GM12892 (cell line): Measurements from ENCODE around the gene PDS5B.

ENCODE experiments used
- POLR2A ChIP-seq: IDR thresholded peaks from 2 replicates; pipeline ENCODE4 v1.6.1; 2011; ENCODE audit warnings: low read depth, low read length, control low read depth
- POLR2AphosphoS5 ChIP-seq: IDR thresholded peaks from 2 replicates; pipeline ENCODE4 v1.6.1; 2011; ENCODE audit warnings: low read depth, low read length, control low read depth

GRCh38 chr13:32545083-32545482 is 41.2 kb upstream of the PDS5B start:
- TF ChIP-seq POLR2A (no peak), POLR2AphosphoS5 (no peak)
